KOPT-K1 (cell line): Measurements from ENCODE around the gene AGRN.
"Not testable (repeated sequence)": the region's sequence is repeated elsewhere in the genome, so short reads cannot be mapped to it uniquely, and the experiment has no call there.

Experiments used
- H3K27ac ChIP-seq: fragments of 200-600 bp; sonication (generic); 2 replicates; pipeline ENCODE4 v1.5.1; 2016; ENCODE audit warnings: antibody characterized with exemption, mild to moderate bottlenecking, low read depth, low read length; ENCODE audit not compliant: poor library complexity, severe bottlenecking
- H3K36me3 ChIP-seq: fragments of 200-600 bp; sonication (generic); 2 replicates; pipeline ENCODE4 v1.5.1; 2017; ENCODE audit warnings: antibody characterized with exemption, mild to moderate bottlenecking, low read length, moderate library complexity; ENCODE audit not compliant: insufficient read depth
- H3K9me3 ChIP-seq: fragments of 200-600 bp; sonication (generic); 2 replicates; pipeline ENCODE4 v1.5.1; 2017; ENCODE audit warnings: antibody characterized with exemption, low read length, mild to moderate bottlenecking; ENCODE audit not compliant: insufficient read depth, poor library complexity, severe bottlenecking

Gene AGRN

GRCh38 chr1:1065265-1065939 is 45.5 kb downstream of the AGRN start:
- H3K9me3 ChIP-seq = no peaks in the 10 kb centered on the region
- no peaks in the 10 kb centered on the region for H3K36me3 ChIP-seq
- no peak overlapping the region for H3K27ac ChIP-seq

- not testable (repeated sequence) for H3K36me3 ChIP-seq, H3K9me3 ChIP-seq, H3K27ac ChIP-seq
Observed at GRCh38 chr1:1065940-1066304, 46.0 kb downstream of the AGRN start.

- Histone ChIP-seq H3K27ac (no peak overlapping the region), H3K36me3 (no peaks in the 10 kb centered on the region), H3K9me3 (no peaks in the 10 kb centered on the region)
Observed at GRCh38 chr1:1066403-1067283, 46.7 kb downstream of the AGRN start.

GRCh38 chr1:1067284-1067859 is 47.5 kb downstream of the AGRN start:
- Histone ChIP-seq H3K27ac (no peak overlapping the region), H3K9me3 (no peaks in the 10 kb centered on the region)

GRCh38 chr1:1067860-1068516 is 48.1 kb downstream of the AGRN start:
- H3K27ac ChIP-seq = no peak overlapping the region
- no peaks in the 10 kb centered on the region for H3K9me3 ChIP-seq
- no peaks in the 10 kb centered on the region for H3K36me3 ChIP-seq

More at GRCh38 chr1:1067284-1067859, 47.5 kb downstream of the AGRN start:
- H3K36me3 ChIP-seq = no peaks in the 10 kb centered on the region

- H3K36me3 ChIP-seq = no peaks in the 10 kb centered on the region
- H3K27ac ChIP-seq = no peak overlapping the region
- no peaks in the 10 kb centered on the region for H3K9me3 ChIP-seq
Observed at GRCh38 chr1:1068517-1069055, 48.7 kb downstream of the AGRN start.

- Histone ChIP-seq H3K36me3 (no peaks in the 10 kb centered on the region), H3K9me3 (no peaks in the 10 kb centered on the region), H3K27ac (no peak overlapping the region)
Observed at GRCh38 chr1:1069056-1069710, 49.3 kb downstream of the AGRN start.

GRCh38 chr1:1069711-1070676 is 50.1 kb downstream of the AGRN start:
- Histone ChIP-seq H3K36me3 (no peaks in the 10 kb centered on the region), H3K27ac (no peak overlapping the region), H3K9me3 (no peaks in the 10 kb centered on the region)

- Histone ChIP-seq H3K27ac (no peak overlapping the region), H3K36me3 (no peaks in the 10 kb centered on the region), H3K9me3 (no peaks in the 10 kb centered on the region)
Observed at GRCh38 chr1:1071486-1072298, 51.8 kb downstream of the AGRN start.

GRCh38 chr1:1072299-1072848 is 52.5 kb downstream of the AGRN start:
- Histone ChIP-seq H3K9me3 (no peaks in the 10 kb centered on the region), H3K36me3 (no peaks in the 10 kb centered on the region), H3K27ac (no peak overlapping the region)

GRCh38 chr1:1072849-1073742 is 53.2 kb downstream of the AGRN start:
- Histone ChIP-seq H3K9me3 (no peaks in the 10 kb centered on the region), H3K27ac (no peak overlapping the region), H3K36me3 (no peaks in the 10 kb centered on the region)
